DND-41 (cell line): ENCODE measurements around the gene KBTBD13.

Experiments
- ATAC-seq: fragments of 200-7000 bp; cut with Tn5 transposase; 3 replicates; pipeline ENCODE4 v1.9.1; 2021; ENCODE audit warnings: low read depth; ENCODE audit not compliant: insufficient read depth
- DNase-seq: peaks from one replicate; pipeline ENCODE4 v3.0.0-alpha.2; 2020
- H2AFZ ChIP-seq: 2 replicates; pipeline ENCODE4 v1.6.0; 2012; ENCODE audit warnings: low read depth, low read length
- H3K27ac ChIP-seq: 2 replicates; pipeline ENCODE4 v1.5.1; 2012; ENCODE audit warnings: low read length, inconsistent platforms
- H3K27me3 ChIP-seq: fragments of 200-600 bp; sonication (generic); 2 replicates; pipeline ENCODE4 v1.6.0; 2012; ENCODE audit warnings: low read length, mild to moderate bottlenecking, inconsistent platforms; ENCODE audit not compliant: insufficient read depth, poor library complexity
- H3K36me3 ChIP-seq: 2 replicates; pipeline ENCODE4 v1.5.1; 2012; ENCODE audit warnings: low read length, inconsistent platforms; ENCODE audit not compliant: insufficient read depth
- H3K4me1 ChIP-seq: 2 replicates; pipeline ENCODE4 v1.5.1; 2012; ENCODE audit warnings: mild to moderate bottlenecking, low read length; ENCODE audit not compliant: insufficient read depth
- H3K4me2 ChIP-seq: 2 replicates; pipeline ENCODE4 v1.6.0; 2012; ENCODE audit warnings: mild to moderate bottlenecking, moderate library complexity, low read length, inconsistent platforms; ENCODE audit not compliant: insufficient read depth
- H3K4me3 ChIP-seq, 2 experiments: fragments of 200-600 bp in 1 of 2; shearing (Covaris generic) in 1 of 2; 2 replicates each; pipeline ENCODE4 v1.5.1; 2012 to 2016; ENCODE audit warnings: inconsistent platforms in 2 of 2, low read length in 2 of 2, mild to moderate bottlenecking in 2 of 2, low read depth in 1 of 2, moderate library complexity in 1 of 2
- H3K79me2 ChIP-seq: 2 replicates; pipeline ENCODE4 v1.6.0; 2012; ENCODE audit warnings: low read length, inconsistent platforms; ENCODE audit not compliant: insufficient read depth
- H3K9ac ChIP-seq: 2 replicates; pipeline ENCODE4 v1.6.0; 2012; ENCODE audit warnings: low read depth, mild to moderate bottlenecking, inconsistent platforms, low read length, moderate library complexity
- H3K9me3 ChIP-seq: 2 replicates; pipeline ENCODE4 v1.5.1; 2012; ENCODE audit warnings: low read length, moderate library complexity, mild to moderate bottlenecking, inconsistent platforms; ENCODE audit not compliant: insufficient read depth, severe bottlenecking
- H4K20me1 ChIP-seq: 2 replicates; pipeline ENCODE4 v1.6.0; 2012; ENCODE audit warnings: low read length; ENCODE audit not compliant: insufficient read depth
- CTCF ChIP-seq: IDR thresholded peaks from 2 replicates; pipeline ENCODE4 v1.5.1; 2012; ENCODE audit warnings: borderline replicate concordance, low read length, moderate library complexity, mild to moderate bottlenecking; ENCODE audit not compliant: poor library complexity, severe bottlenecking; ENCODE audit errors: extremely low read depth
- EZH2 ChIP-seq: IDR thresholded peaks from 3 replicates; pipeline ENCODE4 v1.6.1; 2012; ENCODE audit warnings: borderline replicate concordance, low read depth, mild to moderate bottlenecking, moderate library complexity, low read length, inconsistent platforms; ENCODE audit not compliant: severe bottlenecking

Gene KBTBD13

GRCh38 chr15:65094294-65094995 is 17.9 kb downstream of the KBTBD13 start:
- H3K4me2 ChIP-seq, result no peak overlapping the region
- TF ChIP-seq EZH2, result no peak
- ATAC-seq, result no peak

GRCh38 chr15:65095011-65095746 is 18.6 kb downstream of the KBTBD13 start:
- Histone ChIP-seq H3K4me1 (no peaks in the 10 kb centered on the region), H4K20me1 (no peaks in the 10 kb centered on the region), H3K79me2 (no peaks in the 10 kb centered on the region), H3K27me3 (no peaks in the 10 kb centered on the region), H3K27ac (no peak overlapping the region), H3K4me2 (no peak overlapping the region), H3K9ac (no peak overlapping the region), H2AFZ (no peak overlapping the region), H3K36me3 (peaks cover 11% of the 10 kb centered on the region), H3K9me3 (no peaks in the 10 kb centered on the region), H3K4me3 (no peak overlapping the region)
- no peak for ATAC-seq
- DNase-seq, result no peak
- TF ChIP-seq CTCF (no peak), EZH2 (no peak)

More at GRCh38 chr15:65094294-65094995, 17.9 kb downstream of the KBTBD13 start:
- H3K36me3 ChIP-seq, result peaks cover 10% of the 10 kb centered on the region
- H3K79me2 ChIP-seq, result no peaks in the 10 kb centered on the region
- H3K9ac ChIP-seq, result no peak overlapping the region
- no peaks in the 10 kb centered on the region for H3K4me1 ChIP-seq
- no peak overlapping the region for H2AFZ ChIP-seq
- no peaks in the 10 kb centered on the region for H4K20me1 ChIP-seq
- no peak overlapping the region for H3K27ac ChIP-seq
- H3K27me3 ChIP-seq, result no peaks in the 10 kb centered on the region
- no peak overlapping the region for H3K4me3 ChIP-seq
- no peak for DNase-seq
- no peaks in the 10 kb centered on the region for H3K9me3 ChIP-seq

- no peak for ATAC-seq
These were observed 19.2 kb downstream of the KBTBD13 start for GRCh38 chr15:65095747-65096104.

More at GRCh38 chr15:65095747-65096104, 19.2 kb downstream of the KBTBD13 start:
- no peaks in the 10 kb centered on the region for H4K20me1 ChIP-seq
- H3K4me3 ChIP-seq, result no peak overlapping the region
- no peak overlapping the region for H2AFZ ChIP-seq
- H3K4me2 ChIP-seq, result no peak overlapping the region
- peaks cover 16% of the 10 kb centered on the region for H3K36me3 ChIP-seq
- no peaks in the 10 kb centered on the region for H3K79me2 ChIP-seq
- no peak overlapping the region for H3K27ac ChIP-seq
- H3K27me3 ChIP-seq, result no peaks in the 10 kb centered on the region
- H3K4me1 ChIP-seq, result no peaks in the 10 kb centered on the region
- no peak for DNase-seq
- TF ChIP-seq EZH2 (no peak), CTCF (no peak)
- H3K9ac ChIP-seq, result no peak overlapping the region
- H3K9me3 ChIP-seq, result no peaks in the 10 kb centered on the region
